PC-9 (cell line): ENCODE measurements around the gene HEATR5B.

Source experiments
- CTCF ChIP-seq: fragments of 200-600 bp; sonication (generic); conservative IDR thresholded peaks from 2 replicates; pipeline ENCODE4 v1.6.1; 2017; ENCODE audit warnings: mixed run types, antibody characterized with exemption, mild to moderate bottlenecking, moderate library complexity
- EZH2 ChIP-seq: fragments of 200-600 bp; sonication (generic); IDR thresholded peaks from 2 replicates; pipeline ENCODE4 v1.8.0; 2017; ENCODE audit warnings: antibody characterized with exemption, low read depth

GRCh38 chr2:36966370-36967235, 117.6 kb downstream of the HEATR5B start, which contains the start of gene STRN:
- TF ChIP-seq CTCF (no peak), EZH2 (no peak)
